ENCODE results near the gene TOP3B. TPM values are rescaled to one million over a fixed set of nuclear protein-coding genes. Genes with fewer than 3 reads are reported as not detected.

TOP3B gene
- polyA plus RNA-seq, 3 donors: 9.0 to 31.9 (median 9.5) TPM

DNA sequence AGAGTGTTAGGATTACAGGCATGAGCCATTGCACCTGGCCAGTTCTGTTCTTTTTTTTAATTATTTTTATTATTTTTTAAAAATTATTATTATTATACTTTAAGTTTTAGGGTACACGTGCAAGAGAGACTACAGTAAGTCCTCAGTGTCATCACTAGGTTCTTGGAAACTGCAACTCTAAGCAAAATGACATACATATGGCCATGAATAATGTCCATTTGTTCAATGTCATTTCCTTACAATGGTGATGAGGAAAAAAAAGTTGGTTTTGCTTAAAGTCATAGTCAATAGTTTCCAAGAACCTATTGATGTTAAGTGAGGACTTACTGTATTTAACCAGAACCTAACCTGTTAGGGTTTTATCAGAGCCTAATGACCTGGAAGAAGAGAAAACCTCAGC, 29.4 kb upstream of the TOP3B start:
- H3K9ac ChIP-seq (ENCODE audit: insufficient read depth, low read length, poor library complexity, severe bottlenecking): no peak overlapping the region
- TF ChIP-seq, protein P1, sequence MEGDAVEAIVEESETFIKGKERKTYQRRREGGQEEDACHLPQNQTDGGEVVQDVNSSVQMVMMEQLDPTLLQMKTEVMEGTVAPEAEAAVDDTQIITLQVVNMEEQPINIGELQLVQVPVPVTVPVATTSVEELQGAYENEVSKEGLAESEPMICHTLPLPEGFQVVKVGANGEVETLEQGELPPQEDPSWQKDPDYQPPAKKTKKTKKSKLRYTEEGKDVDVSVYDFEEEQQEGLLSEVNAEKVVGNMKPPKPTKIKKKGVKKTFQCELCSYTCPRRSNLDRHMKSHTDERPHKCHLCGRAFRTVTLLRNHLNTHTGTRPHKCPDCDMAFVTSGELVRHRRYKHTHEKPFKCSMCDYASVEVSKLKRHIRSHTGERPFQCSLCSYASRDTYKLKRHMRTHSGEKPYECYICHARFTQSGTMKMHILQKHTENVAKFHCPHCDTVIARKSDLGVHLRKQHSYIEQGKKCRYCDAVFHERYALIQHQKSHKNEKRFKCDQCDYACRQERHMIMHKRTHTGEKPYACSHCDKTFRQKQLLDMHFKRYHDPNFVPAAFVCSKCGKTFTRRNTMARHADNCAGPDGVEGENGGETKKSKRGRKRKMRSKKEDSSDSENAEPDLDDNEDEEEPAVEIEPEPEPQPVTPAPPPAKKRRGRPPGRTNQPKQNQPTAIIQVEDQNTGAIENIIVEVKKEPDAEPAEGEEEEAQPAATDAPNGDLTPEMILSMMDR (IDR thresholded peaks at IDR 0.05): no peak
- H3K27ac ChIP-seq (ENCODE audit: low read depth in 1 of 2, low read length in 2 of 2): no peak overlapping the region
- no peaks in the 10 kb centered on the region for H3K4me1 ChIP-seq (ENCODE audit: control insufficient read depth in 1 of 2, insufficient read depth in 2 of 2, low read length in 2 of 2)
- no peaks in the 10 kb centered on the region for H4K20me1 ChIP-seq (ENCODE audit: insufficient read depth, low read length)
- Mint-ChIP-seq H3K27me3 (ENCODE audit: low read depth in 3 of 3) (peaks cover 4 to 12% (median 5%) of the 10 kb centered on the region in 3 donors), H3K27ac (no peak overlapping the region), H3K4me1 (no peaks in the 10 kb centered on the region), H3K36me3 (no peaks in the 10 kb centered on the region), H3K4me3 (no peak overlapping the region), H3K9me3 (peaks cover 0 to 5% (median 1%) of the 10 kb centered on the region in 7 donors)
- DNase-seq: no peak
- intact Hi-C loops (cut with micrococcal nuclease): no loop called here
- H3K36me3 ChIP-seq (replicated peaks in 1 of 2; ENCODE audit: control insufficient read depth in 1 of 2, insufficient read depth in 2 of 2, low read length in 2 of 2): no peaks in the 10 kb centered on the region
- no CpG with 5 or more reads among the region's 1 CpG for WGBS (ENCODE audit: insufficient coverage)
- no peaks in the 10 kb centered on the region for H3K79me2 ChIP-seq (ENCODE audit: insufficient read depth, low read length)
- no peak overlapping the region for H2AFZ ChIP-seq (ENCODE audit: insufficient read depth, low read depth, low read length, poor library complexity, severe bottlenecking)
- no peaks in the 10 kb centered on the region for H3K27me3 ChIP-seq (ENCODE audit: control insufficient read depth in 2 of 2, insufficient read depth in 2 of 2, low read length in 2 of 2)
- H3K9me3 ChIP-seq (replicated peaks in 1 of 2; ENCODE audit: control insufficient read depth in 1 of 2, insufficient read depth in 1 of 2, low read length in 2 of 2): no peaks in the 10 kb centered on the region
- H3K4me2 ChIP-seq (replicated peaks; ENCODE audit: extremely low read depth, low read length, poor library complexity, severe bottlenecking): no peak overlapping the region
- no peak overlapping the region for H3K4me3 ChIP-seq (replicated peaks in 1 of 3; ENCODE audit: low read depth in 2 of 3, low read length in 3 of 3)

DNA sequence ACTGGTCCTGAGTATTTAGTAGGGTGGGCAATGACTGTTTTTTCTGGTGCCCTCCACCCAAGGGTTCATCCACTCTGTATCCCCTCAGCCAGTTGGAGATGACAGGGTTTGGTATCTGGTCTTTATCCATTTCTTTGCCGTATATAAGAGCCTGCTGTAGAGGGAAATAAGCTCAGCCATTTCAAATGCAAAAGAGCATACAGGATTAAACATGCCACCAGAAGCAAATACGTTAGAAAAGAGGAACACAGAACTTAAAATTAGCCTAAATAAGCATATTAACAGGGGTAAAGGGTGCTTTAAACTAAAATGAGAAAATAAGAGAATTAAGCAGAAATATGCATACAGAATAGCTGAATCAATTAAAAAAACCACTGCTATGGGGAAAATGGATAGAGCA, 27.8 kb upstream of the TOP3B start:
- DNase-seq: no peak
- intact Hi-C loops (cut with micrococcal nuclease): no loop called here
- no peaks in the 10 kb centered on the region for H3K27me3 ChIP-seq (ENCODE audit: control insufficient read depth in 2 of 2, insufficient read depth in 2 of 2, low read length in 2 of 2)
- Mint-ChIP-seq H3K27me3 (ENCODE audit: low read depth in 3 of 3) (peaks cover 4 to 12% (median 5%) of the 10 kb centered on the region in 3 donors), H3K9me3 (peaks cover 0 to 5% (median 1%) of the 10 kb centered on the region in 7 donors), H3K27ac (no peak overlapping the region), H3K4me3 (no peak overlapping the region), H3K36me3 (no peaks in the 10 kb centered on the region), H3K4me1 (no peaks in the 10 kb centered on the region)
- H3K4me2 ChIP-seq (replicated peaks; ENCODE audit: extremely low read depth, low read length, poor library complexity, severe bottlenecking): no peak overlapping the region
- no peak overlapping the region for H3K27ac ChIP-seq (ENCODE audit: low read depth in 1 of 2, low read length in 2 of 2)
- TF ChIP-seq, protein P1 (IDR thresholded peaks at IDR 0.05): no peak
- no peaks in the 10 kb centered on the region for H3K79me2 ChIP-seq (ENCODE audit: insufficient read depth, low read length)
- H3K36me3 ChIP-seq (replicated peaks in 1 of 2; ENCODE audit: control insufficient read depth in 1 of 2, insufficient read depth in 2 of 2, low read length in 2 of 2): no peaks in the 10 kb centered on the region
- 100% methylated on average over 1 of the region's 2 CpGs for WGBS (ENCODE audit: insufficient coverage)
- no peaks in the 10 kb centered on the region for H3K4me1 ChIP-seq (ENCODE audit: control insufficient read depth in 1 of 2, insufficient read depth in 2 of 2, low read length in 2 of 2)
- no peak overlapping the region for H3K9ac ChIP-seq (ENCODE audit: insufficient read depth, low read length, poor library complexity, severe bottlenecking)
- no peak overlapping the region for H3K4me3 ChIP-seq (replicated peaks in 1 of 3; ENCODE audit: low read depth in 2 of 3, low read length in 3 of 3)
- peak overlapping the region; percentile 23 for H2AFZ ChIP-seq (ENCODE audit: insufficient read depth, low read depth, low read length, poor library complexity, severe bottlenecking)
- H3K9me3 ChIP-seq (replicated peaks in 1 of 2; ENCODE audit: control insufficient read depth in 1 of 2, insufficient read depth in 1 of 2, low read length in 2 of 2): no peaks in the 10 kb centered on the region
- no peaks in the 10 kb centered on the region for H4K20me1 ChIP-seq (ENCODE audit: insufficient read depth, low read length)
